ENCODE measurements around the gene MTAP.

Gene MTAP

GRCh38 chr9:21764846-21765245 is 37.6 kb upstream of the MTAP start:
- no peak for DNase-seq (ENCODE audit: low read depth in 1 of 2, low spot score in 1 of 2)
- no peak overlapping the region for H3K27ac ChIP-seq (replicated peaks)
- no peaks in the 10 kb centered on the region for H3K27me3 ChIP-seq (ENCODE audit: insufficient read depth, poor library complexity, severe bottlenecking)
- TF ChIP-seq CTCF (IDR thresholded peaks at IDR 0.05; ENCODE audit: insufficient read depth, low read length) (no peak), SPI1 (IDR thresholded peaks at IDR 0.05; ENCODE audit: borderline replicate concordance, low read depth) (no peak), GABPA (IDR thresholded peaks at IDR 0.05; ENCODE audit: low read depth) (no peak), POLR2AphosphoS5 (IDR thresholded peaks at IDR 0.05; ENCODE audit: low read depth) (no peak), REST (IDR thresholded peaks at IDR 0.05; ENCODE audit: insufficient replicate concordance, low read depth) (no peak)
- no peak overlapping the region for H3K4me3 ChIP-seq (replicated peaks; ENCODE audit: insufficient read depth, low read length)

- no peak overlapping the region for H3K27ac ChIP-seq (replicated peaks)
- H3K27me3 ChIP-seq (ENCODE audit: insufficient read depth, poor library complexity, severe bottlenecking), result no peaks in the 10 kb centered on the region
- DNase-seq (ENCODE audit: low read depth in 1 of 2, low spot score in 1 of 2), result no peak
- no peak overlapping the region for H3K4me3 ChIP-seq (replicated peaks; ENCODE audit: insufficient read depth, low read length)
- TF ChIP-seq GABPA (IDR thresholded peaks at IDR 0.05; ENCODE audit: low read depth) (no peak), POLR2AphosphoS5 (IDR thresholded peaks at IDR 0.05; ENCODE audit: low read depth) (no peak), REST (IDR thresholded peaks at IDR 0.05; ENCODE audit: insufficient replicate concordance, low read depth) (no peak), SPI1 (IDR thresholded peaks at IDR 0.05; ENCODE audit: borderline replicate concordance, low read depth) (no peak), CTCF (IDR thresholded peaks at IDR 0.05; ENCODE audit: insufficient read depth, low read length) (no peak)
These were observed 36.3 kb upstream of the MTAP start for GRCh38 chr9:21766096-21766495.

GRCh38 chr9:21770871-21771560 is 31.4 kb upstream of the MTAP start:
- Histone ChIP-seq H3K27ac (replicated peaks) (no peak overlapping the region), H3K27me3 (ENCODE audit: insufficient read depth, poor library complexity, severe bottlenecking) (no peaks in the 10 kb centered on the region), H3K4me3 (replicated peaks; ENCODE audit: insufficient read depth, low read length) (no peak overlapping the region)
- TF ChIP-seq SPI1 (IDR thresholded peaks at IDR 0.05; ENCODE audit: borderline replicate concordance, low read depth) (no peak), GABPA (IDR thresholded peaks at IDR 0.05; ENCODE audit: low read depth) (no peak), REST (IDR thresholded peaks at IDR 0.05; ENCODE audit: insufficient replicate concordance, low read depth) (no peak), CTCF (IDR thresholded peaks at IDR 0.05; ENCODE audit: insufficient read depth, low read length) (no peak), POLR2AphosphoS5 (IDR thresholded peaks at IDR 0.05; ENCODE audit: low read depth) (no peak)
- no peak for DNase-seq (ENCODE audit: low read depth in 1 of 2, low spot score in 1 of 2)

Measured in HL-60 (cell line).